HFFc6 (cell line): ENCODE data around the gene EME2. TPM values are rescaled to one million over a fixed set of nuclear protein-coding genes. Genes with fewer than 3 reads are reported as not detected.

Experiments
- DNase-seq: peaks from one replicate; pipeline ENCODE4 v3.0.0-alpha.2; 2018
- H3K27ac Mint-ChIP-seq: 2 replicates; pipeline ENCODE4 v1.8.0; 2020; ENCODE audit warnings: mild to moderate bottlenecking, mixed read lengths
- H3K27me3 Mint-ChIP-seq: 2 replicates; pipeline ENCODE4 v1.8.0; 2021; ENCODE audit warnings: mild to moderate bottlenecking, moderate library complexity, mixed read lengths; ENCODE audit not compliant: insufficient read depth
- H3K36me3 Mint-ChIP-seq: 2 replicates; pipeline ENCODE4 v1.8.0; 2021; ENCODE audit warnings: low read depth, mixed read lengths
- H3K4me1 Mint-ChIP-seq: 2 replicates; pipeline ENCODE4 v1.8.0; 2020; ENCODE audit warnings: low read depth, mixed read lengths
- H3K4me3 Mint-ChIP-seq: 2 replicates; pipeline ENCODE4 v1.8.0; 2020; ENCODE audit warnings: mild to moderate bottlenecking, moderate library complexity, mixed read lengths
- H3K9me3 Mint-ChIP-seq: 2 replicates; pipeline ENCODE4 v1.8.0; 2020; ENCODE audit warnings: mild to moderate bottlenecking, mixed read lengths
- long read RNA-seq: library from polyadenylated mRNA; unstranded; transcript quantifications from one replicate; pipeline ENCODE4 v2.0.0, GENCODE V29; 2019
- total RNA-seq, 6 experiments: library from RNA; stranded (reverse); fragmentation: NEBNext Ultra II Directional; extraction: Animal tissue kit (Norgen Biotek cat#: 25700); gene quantifications; 2 replicates in 1 of 6; 3 replicates in 5 of 6; pipeline ENCODE4 v1.2.3, GENCODE V29; 2021
- TF ChIP-seq, protein P1 (sequence below): fragments of 200-600 bp; sonication (generic); IDR thresholded peaks from 2 replicates; pipeline ENCODE4 v1.5.0; 2021; ENCODE audit warnings: antibody characterized with exemption, mild to moderate bottlenecking

The EME2 gene, protein sequence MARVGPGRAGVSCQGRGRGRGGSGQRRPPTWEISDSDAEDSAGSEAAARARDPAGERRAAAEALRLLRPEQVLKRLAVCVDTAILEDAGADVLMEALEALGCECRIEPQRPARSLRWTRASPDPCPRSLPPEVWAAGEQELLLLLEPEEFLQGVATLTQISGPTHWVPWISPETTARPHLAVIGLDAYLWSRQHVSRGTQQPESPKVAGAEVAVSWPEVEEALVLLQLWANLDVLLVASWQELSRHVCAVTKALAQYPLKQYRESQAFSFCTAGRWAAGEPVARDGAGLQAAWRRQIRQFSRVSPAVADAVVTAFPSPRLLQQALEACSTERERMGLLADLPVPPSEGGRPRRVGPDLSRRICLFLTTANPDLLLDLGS
- total RNA-seq, result 10 to 100 TPM; 11.4 to 16.1 (median 12.3) TPM
- long read RNA-seq, partial matches to known transcripts, result 0 of 2 reads
- long read RNA-seq, other reads (novel, unspliced or antisense), result 2 of 2 reads

DNA sequence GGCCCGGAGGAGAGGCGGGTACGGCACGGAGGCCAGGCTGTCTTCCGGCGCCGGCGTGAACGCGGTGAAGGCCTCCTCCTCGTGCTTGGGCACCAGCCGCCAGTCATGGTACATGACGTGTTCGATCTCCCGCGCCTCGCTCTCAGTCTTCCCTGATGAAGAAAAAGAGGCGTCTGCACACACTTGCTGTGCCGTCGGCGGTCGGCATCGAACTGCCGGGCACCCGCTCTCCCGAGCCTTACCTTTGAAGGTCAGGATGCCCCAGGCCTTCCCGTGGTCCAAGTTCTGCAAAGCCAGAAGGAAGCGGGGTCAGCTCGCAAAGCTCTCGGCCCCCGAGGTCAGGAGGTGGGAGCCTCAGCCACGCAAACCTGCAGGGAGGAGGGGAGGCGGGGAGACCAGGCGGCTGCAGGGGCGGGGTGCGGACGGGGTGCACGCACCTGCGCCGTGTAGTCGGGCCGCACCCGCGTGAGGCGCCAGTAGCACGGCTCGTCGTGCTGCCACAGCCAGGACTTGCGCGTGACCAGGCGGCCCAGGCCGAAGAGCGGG lies at the start of gene EME2:
TSS of gene EME2 (plus strand) at position 449 of the 546 bp plus-strand sequence. CDS start 418 bp downstream, outside the sequence.
- TF ChIP-seq, protein P1, sequence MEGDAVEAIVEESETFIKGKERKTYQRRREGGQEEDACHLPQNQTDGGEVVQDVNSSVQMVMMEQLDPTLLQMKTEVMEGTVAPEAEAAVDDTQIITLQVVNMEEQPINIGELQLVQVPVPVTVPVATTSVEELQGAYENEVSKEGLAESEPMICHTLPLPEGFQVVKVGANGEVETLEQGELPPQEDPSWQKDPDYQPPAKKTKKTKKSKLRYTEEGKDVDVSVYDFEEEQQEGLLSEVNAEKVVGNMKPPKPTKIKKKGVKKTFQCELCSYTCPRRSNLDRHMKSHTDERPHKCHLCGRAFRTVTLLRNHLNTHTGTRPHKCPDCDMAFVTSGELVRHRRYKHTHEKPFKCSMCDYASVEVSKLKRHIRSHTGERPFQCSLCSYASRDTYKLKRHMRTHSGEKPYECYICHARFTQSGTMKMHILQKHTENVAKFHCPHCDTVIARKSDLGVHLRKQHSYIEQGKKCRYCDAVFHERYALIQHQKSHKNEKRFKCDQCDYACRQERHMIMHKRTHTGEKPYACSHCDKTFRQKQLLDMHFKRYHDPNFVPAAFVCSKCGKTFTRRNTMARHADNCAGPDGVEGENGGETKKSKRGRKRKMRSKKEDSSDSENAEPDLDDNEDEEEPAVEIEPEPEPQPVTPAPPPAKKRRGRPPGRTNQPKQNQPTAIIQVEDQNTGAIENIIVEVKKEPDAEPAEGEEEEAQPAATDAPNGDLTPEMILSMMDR, result no peak
- Mint-ChIP-seq H3K4me3 (peak within 1 kb of the TSS; percentile 95), H3K27ac (peak within 1 kb of the TSS; percentile 93), H3K9me3 (no peaks in the 10 kb centered on the region), H3K4me1 (peaks cover 17% of the 10 kb centered on the region), H3K36me3 (peaks cover 11% of the 10 kb centered on the region), H3K27me3 (peaks cover 20% of the 10 kb centered on the region)
- DNase-seq, result peak; percentile 42

DNA sequence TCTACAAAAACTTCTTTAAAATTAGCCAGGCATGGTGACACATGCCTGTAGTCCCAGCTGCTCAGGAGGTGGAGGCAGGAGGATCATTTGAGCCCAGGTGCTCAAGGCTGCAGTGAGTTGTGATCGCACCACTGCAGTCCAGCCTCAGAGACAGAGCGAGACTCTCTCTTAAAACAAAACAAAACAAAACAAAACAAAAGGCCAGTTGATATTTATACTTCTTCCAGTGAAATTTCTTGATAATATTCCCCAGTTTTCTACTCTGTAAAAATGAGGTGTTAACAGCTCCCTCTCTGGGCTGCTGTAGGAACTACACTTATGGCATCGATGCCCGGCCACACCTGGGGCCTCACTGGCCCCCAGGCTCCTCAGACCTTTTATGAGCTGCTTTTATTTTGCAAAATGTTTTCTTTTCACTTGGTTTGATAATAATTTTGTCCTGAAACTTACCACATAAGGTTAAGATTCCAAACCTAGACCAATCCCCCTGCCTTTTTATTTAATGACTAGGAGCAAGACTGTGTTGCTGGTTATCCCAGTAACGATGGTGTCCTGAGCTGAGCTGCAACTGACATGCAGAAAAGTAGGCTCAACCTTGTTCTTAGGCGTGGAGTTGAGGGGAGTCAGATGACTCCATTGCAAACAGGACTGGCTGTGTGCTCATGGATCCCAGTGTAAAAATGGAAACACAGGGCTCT lies 49.0 kb upstream of the EME2 start:
- TF ChIP-seq, protein P1, result peak; percentile 89
- H3K27me3 Mint-ChIP-seq, result peaks cover 4% of the 10 kb centered on the region; the same call in 1 of the 2 replicates
- H3K36me3 Mint-ChIP-seq, result peaks cover 19% of the 10 kb centered on the region
- H3K9me3 Mint-ChIP-seq, result no peaks in the 10 kb centered on the region
- peaks cover 31% of the 10 kb centered on the region for H3K4me1 Mint-ChIP-seq
- no peak for DNase-seq
- peak overlapping the region; percentile 42 for H3K27ac Mint-ChIP-seq
- no peak overlapping the region for H3K4me3 Mint-ChIP-seq

DNA sequence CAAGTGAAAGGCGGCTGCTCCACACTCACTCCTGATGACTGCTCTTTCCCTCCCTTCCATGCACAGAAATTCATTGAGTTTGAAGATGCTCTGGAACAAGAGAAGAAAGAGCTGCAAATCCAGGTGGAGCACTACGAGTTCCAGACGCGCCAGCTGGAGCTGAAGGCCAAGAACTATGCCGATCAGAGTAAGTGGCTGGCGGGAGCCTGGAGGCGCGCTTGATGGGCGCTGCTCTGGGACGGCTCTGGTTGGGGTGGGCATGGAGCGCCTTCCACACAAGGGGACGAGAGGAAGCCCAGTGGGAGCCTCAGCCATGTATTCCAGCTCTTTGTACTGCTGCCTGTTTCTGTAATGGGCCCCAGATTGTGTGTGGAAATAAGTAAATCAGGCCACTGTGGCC lies 48.1 kb upstream of the EME2 start:
- Mint-ChIP-seq H3K27ac (no peak overlapping the region), H3K9me3 (no peaks in the 10 kb centered on the region), H3K27me3 (peaks cover 4% of the 10 kb centered on the region; the same call in 1 of the 2 replicates), H3K4me3 (no peak overlapping the region), H3K36me3 (peaks cover 19% of the 10 kb centered on the region), H3K4me1 (peaks cover 26% of the 10 kb centered on the region)
- no peak for DNase-seq
- TF ChIP-seq, protein P1, result no peak

DNA sequence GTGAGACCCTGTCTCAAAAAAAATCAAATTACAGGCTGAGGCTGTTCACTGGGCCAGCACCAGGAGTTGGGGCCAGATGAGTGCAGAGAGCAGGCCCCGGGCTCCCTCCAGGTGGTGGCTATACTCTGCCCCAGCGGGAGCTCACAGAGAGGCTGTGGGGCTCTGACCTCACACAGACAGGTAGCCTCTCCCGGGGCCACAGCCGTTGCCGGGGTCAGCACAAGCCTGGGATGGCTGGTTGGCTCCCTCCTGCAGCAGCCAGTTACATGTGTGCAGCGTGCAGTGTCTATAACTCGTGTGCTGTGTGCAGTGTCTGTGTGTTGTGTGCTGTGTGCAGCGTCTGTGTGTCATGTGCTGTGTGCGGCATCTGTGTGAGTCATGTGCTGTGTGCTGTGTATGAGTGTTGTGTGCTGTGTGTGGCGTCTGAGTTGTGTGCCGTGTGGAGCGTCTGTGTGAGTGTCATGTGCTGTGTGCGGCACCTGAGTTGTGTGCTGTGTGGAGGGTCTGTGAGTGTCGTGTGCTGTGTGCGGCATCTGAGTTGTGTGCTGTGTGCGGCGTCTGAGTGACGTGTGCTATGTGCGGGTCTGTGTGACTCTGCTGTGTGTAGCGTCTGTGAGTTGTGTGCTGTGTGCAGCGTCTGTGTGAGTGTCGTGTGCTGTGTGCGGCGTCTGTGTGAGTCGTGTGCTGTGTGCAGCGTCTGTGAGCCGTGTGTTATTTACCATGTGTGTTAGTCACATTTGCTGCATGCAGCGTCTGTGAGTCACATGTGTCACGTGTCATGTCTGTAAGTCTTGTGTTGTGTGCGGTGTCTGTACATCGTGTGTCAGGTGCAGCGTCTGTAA lies 45.7 kb upstream of the EME2 start:
- no peak for DNase-seq
- no peak overlapping the region; the same call in 1 of the 2 replicates for H3K27ac Mint-ChIP-seq
- peaks cover 17% of the 10 kb centered on the region for H3K36me3 Mint-ChIP-seq
- no peak overlapping the region for H3K4me3 Mint-ChIP-seq
- peaks cover 15% of the 10 kb centered on the region for H3K4me1 Mint-ChIP-seq
- peaks cover 4% of the 10 kb centered on the region; the same call in 1 of the 2 replicates for H3K27me3 Mint-ChIP-seq
- H3K9me3 Mint-ChIP-seq, result no peaks in the 10 kb centered on the region
- TF ChIP-seq, protein P1, result no peak
